HG03558 (cell line): ENCODE data around the gene AUTS2.

Experiments used
- ATAC-seq: cut with Tn5 transposase; IDR thresholded peaks from one replicate; pipeline ENCODE4 v1.9.1; 2021; ENCODE audit warnings: moderate number of reproducible peaks; ENCODE audit not compliant: unreplicated experiment; ENCODE audit errors: extremely low read depth

Gene AUTS2

DNA sequence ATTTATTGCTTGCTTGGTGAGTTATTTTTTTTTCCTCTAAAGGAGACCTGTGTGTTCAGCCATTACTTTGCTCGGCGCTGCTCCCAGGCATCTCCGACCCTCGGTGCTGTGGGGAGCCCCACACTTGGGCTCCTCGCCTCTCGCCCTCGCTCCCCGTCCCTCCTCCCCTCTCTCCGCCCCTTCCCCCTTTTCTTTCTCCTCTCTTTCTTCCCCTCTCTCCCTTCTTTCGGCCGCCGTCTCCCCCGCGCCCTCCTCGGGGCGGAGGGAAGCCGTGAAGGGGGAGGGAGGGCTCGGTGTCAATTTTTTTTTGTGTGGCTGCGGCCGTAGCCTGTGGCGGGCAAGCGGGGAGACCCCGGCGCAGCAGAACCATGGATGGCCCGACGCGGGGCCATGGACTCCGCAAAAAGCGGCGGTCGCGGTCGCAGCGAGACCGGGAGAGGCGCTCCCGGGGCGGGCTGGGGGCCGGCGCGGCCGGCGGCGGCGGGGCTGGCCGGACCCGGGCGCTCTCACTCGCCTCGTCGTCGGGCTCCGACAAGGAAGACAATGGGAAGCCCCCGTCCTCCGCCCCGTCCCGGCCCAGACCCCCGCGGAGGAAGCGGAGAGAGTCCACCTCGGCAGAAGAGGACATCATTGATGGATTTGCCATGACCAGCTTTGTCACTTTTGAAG, 1.1 kb downstream of the AUTS2 start:
- no peak for ATAC-seq

GRCh38 chr7:69599955-69600709, 1.9 kb downstream of the AUTS2 start:
- no peak for ATAC-seq

DNA sequence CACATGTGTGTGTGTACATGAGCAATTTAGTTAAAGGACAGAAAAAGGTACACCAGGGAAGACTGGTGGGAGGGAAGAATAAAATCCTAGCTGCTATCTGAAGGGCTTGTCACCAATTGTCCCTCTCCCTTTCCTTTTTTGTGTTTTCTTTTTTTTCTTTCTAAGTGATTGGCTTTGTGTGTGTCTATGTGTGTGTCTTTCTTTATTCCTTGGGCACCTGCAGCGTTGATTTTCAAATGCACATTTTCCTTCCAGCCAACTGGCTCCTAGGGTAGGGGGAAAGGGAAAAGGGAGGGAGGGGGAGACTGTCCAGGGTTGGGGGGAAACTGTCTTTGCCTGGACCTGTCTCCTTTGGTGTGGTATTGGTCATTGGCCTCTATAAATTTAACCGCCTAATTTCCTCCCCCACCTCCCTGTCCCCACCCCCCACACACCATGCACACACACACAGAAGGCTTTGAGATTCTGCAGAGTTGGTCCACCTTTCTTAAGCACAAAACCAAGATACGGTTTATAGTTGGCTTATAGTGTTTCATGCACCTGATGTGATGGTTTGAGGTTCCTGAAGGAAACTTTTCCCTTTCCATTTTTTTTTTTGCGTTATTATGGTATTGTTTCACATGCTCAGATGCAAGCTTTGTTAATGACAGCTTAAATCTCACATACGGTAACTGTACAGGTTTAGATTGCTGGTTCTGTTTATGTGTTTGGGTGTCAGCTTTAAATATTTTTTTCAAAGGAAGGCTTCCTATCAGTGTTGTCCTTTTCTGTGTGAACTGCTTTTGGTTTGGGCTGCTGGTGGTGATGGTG, 2.6 kb downstream of the AUTS2 start:
- ATAC-seq: no peak

DNA sequence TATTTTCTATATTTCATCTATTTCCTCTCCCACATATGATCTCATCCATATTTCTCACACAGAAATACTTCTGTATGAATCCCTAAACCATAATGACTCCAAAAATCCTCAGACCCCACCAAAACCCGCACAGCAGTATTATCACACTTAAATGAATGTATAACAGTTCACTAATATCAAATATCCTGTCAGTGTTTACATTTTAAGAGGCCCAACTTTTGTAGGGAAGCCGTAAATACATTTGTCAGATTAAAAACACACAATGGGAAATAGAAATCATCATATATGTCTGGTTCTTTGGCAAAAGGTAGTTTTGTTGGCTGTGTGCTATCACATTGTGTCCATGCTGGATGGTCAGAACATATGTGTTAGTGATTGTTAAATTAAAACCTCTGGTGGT, 4.2 kb downstream of the AUTS2 start:
- no peak for ATAC-seq

GRCh38 chr7:69603351-69603750, 5.1 kb downstream of the AUTS2 start:
- ATAC-seq: no peak

DNA sequence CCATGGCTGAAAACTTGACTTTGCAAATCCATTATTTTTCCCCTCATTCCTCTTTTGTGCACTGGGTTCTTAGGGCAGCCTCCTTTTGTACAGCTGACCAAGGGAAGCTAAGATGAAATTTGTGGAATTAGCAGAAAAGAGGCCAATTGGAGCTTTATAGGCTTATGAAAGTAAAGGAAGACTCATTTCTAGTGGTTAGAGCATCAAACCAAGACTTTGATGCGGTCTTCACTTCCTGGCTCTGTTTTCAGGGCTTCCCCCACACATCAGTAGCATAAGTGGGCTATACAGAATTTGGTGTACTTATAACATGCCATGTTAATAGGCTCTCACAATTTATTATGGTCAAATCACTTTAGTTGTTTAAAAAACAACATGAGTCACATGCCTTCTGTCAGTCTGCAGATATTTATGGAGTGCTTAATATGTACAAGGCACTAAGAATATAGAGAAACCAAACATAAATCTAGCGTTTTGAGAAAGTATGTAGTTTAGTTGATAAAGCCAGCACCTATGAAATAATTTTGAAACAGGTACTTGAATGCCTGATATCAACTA, 5.7 kb downstream of the AUTS2 start:
- peak; percentile 66 for ATAC-seq

GRCh38 chr7:69605070-69605469, 6.8 kb downstream of the AUTS2 start:
- ATAC-seq: no peak

- ATAC-seq: no peak
Observed at GRCh38 chr7:69605546-69605945, 7.3 kb downstream of the AUTS2 start.

- ATAC-seq: no peak
Observed at GRCh38 chr7:69608049-69608448, 9.8 kb downstream of the AUTS2 start.

GRCh38 chr7:69608878-69609277, 10.6 kb downstream of the AUTS2 start:
- no peak for ATAC-seq

DNA sequence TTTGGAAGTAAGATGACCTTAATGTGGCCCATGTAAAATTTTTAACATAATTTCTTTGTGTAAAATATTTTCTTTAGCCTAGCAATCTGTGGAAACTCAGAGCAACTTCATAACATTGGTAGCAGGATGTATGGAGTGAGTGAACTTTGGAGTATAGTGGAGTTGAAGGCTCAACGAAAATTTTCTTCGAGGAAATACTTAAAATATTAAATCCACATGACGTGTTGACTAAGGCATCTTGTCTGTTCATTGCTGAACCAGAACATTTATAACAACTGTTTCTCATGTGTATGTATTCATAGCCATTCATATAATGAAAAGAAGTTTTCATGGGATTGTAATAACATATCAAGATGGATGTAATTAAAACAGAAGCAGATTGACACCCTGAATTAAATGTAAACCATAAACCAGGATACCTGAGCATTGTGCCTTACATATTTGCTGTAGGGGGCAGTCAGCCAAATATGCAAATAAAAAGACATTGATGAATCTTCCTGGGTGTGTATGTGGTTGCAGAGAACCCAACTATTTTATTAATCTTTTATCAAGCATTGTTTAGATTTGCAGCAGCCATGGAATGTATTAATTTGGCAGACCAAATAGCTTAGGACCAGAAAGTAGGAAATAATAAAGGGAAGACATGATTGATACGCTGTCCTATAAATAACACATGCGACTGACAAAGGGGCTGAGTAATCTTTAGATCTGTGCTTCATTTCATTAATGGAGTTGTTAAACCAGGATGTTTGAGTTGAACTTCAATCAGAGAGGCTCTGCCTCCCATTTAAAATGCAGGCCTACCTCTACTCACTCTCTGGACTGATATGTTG, 11.5 kb downstream of the AUTS2 start:
- no peak for ATAC-seq

DNA sequence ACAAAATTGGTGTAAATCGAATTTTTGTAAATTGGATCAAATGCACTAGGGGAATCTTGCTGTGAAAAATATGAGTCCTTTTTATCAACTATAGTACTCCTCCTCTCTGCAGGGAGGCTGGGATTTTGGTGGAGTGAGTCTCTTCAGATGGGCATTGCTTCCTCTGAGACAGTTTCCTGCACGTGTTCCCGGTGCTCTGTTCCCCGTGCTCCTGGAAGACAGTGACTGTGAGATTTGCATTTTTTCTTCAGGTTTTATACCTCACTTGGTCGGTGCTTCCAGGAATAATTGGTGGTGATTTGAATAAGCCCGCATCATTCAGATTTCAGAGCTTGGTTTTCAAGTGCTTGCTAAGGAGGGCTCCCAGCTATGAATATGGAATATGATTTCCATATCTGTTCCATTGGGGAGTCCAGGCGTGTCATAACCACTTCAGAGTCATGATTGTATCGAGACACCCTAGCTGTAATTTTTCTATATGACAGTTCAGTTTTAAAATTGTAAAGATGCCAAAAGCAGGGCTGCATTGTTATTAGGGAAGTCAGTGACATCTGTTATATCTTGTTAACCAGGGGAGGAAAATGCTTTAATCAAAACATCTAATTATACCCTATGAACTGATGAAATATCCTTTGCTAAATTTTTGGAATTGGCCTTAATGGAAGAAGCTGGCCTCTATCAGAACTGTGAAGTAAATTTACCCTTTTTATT, 12.3 kb downstream of the AUTS2 start:
- ATAC-seq: no peak

- no peak for ATAC-seq
Observed at GRCh38 chr7:69612981-69613380, 14.7 kb downstream of the AUTS2 start.

- no peak for ATAC-seq
Observed at GRCh38 chr7:69613846-69614245, 15.6 kb downstream of the AUTS2 start.

- no peak for ATAC-seq
Observed at GRCh38 chr7:69615685-69616084, 17.4 kb downstream of the AUTS2 start.

DNA sequence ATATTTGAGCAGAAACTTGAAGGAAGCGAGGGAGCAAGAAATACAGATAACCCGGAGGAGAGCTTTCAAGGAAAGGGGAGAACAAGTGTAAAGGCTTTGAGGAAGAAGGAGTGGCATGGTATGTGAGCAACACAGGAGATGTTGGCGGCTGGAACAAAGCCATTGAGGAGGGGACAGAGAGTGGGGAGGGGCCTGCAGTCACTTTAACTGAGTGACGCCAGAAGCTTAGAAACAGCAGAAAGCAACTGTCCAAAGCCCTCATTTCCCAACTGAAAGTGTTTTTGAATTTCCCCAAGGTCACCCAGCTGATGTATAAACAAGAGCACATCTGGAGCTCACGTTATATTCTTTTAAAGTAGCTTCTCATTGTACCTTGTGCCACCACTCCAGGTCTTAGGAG, 19.1 kb downstream of the AUTS2 start:
- ATAC-seq: no peak

GRCh38 chr7:69619054-69619453, 20.8 kb downstream of the AUTS2 start:
- no peak for ATAC-seq

- no peak for ATAC-seq
Observed at GRCh38 chr7:69619635-69620034, 21.4 kb downstream of the AUTS2 start.

- ATAC-seq: no peak
Observed at GRCh38 chr7:69620063-69620462, 21.8 kb downstream of the AUTS2 start.
